Activated naive CD8-positive, alpha-beta T cell treated with anti-CD3 and anti-CD28 coated beads, Interleukin-2, amount 50 U/mL, for 24 hours (primary cell): ENCODE data around the gene SLC39A2.

Experiments used
- ATAC-seq: fragments of 150-1000 bp; cut with Tn5 transposase; one replicate; pipeline ENCODE4 v1.10.0; 2021
- DNase-seq: peaks from one replicate; pipeline ENCODE4 v3.0.0; 2021
- H3K27ac Mint-ChIP-seq: one replicate; pipeline ENCODE4 v1.8.0; 2021; ENCODE audit warnings: mild to moderate bottlenecking, mixed read lengths
- H3K27me3 Mint-ChIP-seq: one replicate; pipeline ENCODE4 v1.8.0; 2021; ENCODE audit warnings: mixed read lengths
- H3K36me3 Mint-ChIP-seq: one replicate; pipeline ENCODE4 v1.8.0; 2021; ENCODE audit warnings: low read depth, mixed read lengths
- H3K4me1 Mint-ChIP-seq: one replicate; pipeline ENCODE4 v1.8.0; 2021; ENCODE audit warnings: mixed read lengths
- H3K4me3 Mint-ChIP-seq: one replicate; pipeline ENCODE4 v1.8.0; 2021; ENCODE audit warnings: mild to moderate bottlenecking, moderate library complexity, mixed read lengths
- H3K9me3 Mint-ChIP-seq: one replicate; pipeline ENCODE4 v1.8.0; 2021; ENCODE audit warnings: mixed read lengths

Gene SLC39A2

DNA sequence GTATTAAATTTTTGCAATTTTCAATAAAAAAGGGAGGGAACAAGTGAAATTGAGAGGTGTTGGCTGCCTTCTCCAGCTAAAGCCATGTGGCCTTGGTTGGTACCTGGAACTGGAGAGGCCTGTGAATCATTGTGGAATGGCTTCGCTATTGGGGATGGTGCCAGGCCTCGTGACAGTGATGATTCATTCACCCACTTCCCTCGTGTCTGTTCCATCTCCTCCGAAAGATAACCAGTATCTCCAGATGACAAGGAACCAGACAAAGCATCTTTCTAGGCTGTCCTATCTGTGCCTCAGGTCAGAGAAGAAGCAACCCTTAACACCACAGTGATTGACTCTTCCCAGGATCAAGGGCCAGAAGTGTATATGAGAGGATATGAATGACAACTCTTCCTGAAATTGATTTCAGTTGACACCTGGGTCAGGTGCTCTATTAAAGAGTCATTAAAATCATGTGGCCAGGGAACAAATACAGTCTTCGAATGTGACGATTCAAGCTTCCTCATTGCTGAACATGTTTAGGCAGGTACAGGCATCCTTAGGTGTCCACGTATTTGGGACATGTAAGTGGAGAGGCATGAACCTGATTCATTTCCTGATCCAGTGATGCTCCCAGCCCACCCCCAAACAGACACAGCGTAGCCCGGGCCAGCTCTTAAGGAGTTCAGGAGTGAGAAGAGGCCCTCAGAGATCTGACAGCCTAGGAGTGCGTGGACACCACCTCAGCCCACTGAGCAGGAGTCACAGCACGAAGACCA, 42.8 kb downstream of the SLC39A2 start, which contains the start of gene RNASE7:
TSS of gene RNASE7 (plus strand) at position 687 of the 758 bp plus-strand sequence. CDS start 631 bp downstream, outside the sequence.
- ATAC-seq, result no peak
- Mint-ChIP-seq H3K27me3 (peaks cover 19% of the 10 kb centered on the region), H3K27ac (no peak within 1 kb of the TSS), H3K4me3 (no peak within 1 kb of the TSS), H3K36me3 (no peaks in the 10 kb centered on the region), H3K4me1 (peaks cover 7% of the 10 kb centered on the region), H3K9me3 (no peaks in the 10 kb centered on the region)
- no peak for DNase-seq

DNA sequence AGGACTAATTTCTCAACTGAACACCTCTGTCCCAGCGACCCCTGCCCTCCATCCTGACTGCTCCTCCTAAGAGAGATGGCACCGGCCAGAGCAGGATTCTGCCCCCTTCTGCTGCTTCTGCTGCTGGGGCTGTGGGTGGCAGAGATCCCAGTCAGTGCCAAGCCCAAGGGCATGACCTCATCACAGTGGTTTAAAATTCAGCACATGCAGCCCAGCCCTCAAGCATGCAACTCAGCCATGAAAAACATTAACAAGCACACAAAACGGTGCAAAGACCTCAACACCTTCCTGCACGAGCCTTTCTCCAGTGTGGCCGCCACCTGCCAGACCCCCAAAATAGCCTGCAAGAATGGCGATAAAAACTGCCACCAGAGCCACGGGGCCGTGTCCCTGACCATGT, 43.8 kb downstream of the SLC39A2 start:
- Mint-ChIP-seq H3K27ac (no peak overlapping the region), H3K4me1 (peaks cover 7% of the 10 kb centered on the region), H3K36me3 (no peaks in the 10 kb centered on the region), H3K4me3 (no peak overlapping the region), H3K27me3 (peaks cover 21% of the 10 kb centered on the region), H3K9me3 (no peaks in the 10 kb centered on the region)
- no peak for ATAC-seq
- DNase-seq, result no peak

DNA sequence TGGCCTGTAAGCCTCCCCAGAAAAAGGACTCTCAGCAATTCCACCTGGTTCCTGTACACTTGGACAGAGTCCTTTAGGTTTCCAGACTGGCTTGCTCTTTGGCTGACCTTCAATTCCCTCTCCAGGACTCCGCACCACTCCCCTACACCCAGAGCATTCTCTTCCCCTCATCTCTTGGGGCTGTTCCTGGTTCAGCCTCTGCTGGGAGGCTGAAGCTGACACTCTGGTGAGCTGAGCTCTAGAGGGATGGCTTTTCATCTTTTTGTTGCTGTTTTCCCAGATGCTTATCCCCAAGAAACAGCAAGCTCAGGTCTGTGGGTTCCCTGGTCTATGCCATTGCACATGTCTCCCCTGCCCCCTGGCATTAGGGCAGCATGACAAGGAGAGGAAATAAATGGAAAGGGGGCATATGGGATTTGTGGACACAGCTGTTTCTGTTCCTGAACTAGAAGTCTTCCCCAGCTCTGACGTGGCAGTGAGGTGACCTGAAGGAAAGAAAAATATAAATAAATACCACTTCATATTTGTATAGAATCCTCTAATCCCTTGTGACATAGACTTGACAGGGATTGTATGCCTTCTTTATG, 44.4 kb downstream of the SLC39A2 start:
- DNase-seq (no peak), ATAC-seq (no peak)
- Mint-ChIP-seq H3K27me3 (peaks cover 21% of the 10 kb centered on the region), H3K36me3 (no peaks in the 10 kb centered on the region), H3K27ac (no peak overlapping the region), H3K4me3 (no peak overlapping the region), H3K4me1 (peaks cover 7% of the 10 kb centered on the region), H3K9me3 (no peaks in the 10 kb centered on the region)

- no peak overlapping the region for H3K27ac Mint-ChIP-seq
- ATAC-seq, result no peak
Observed at GRCh38 chr14:21043974-21044618, 45.0 kb downstream of the SLC39A2 start.

GRCh38 chr14:21047378-21047781, 48.3 kb downstream of the SLC39A2 start:
- Mint-ChIP-seq H3K4me1 (peaks cover 7% of the 10 kb centered on the region), H3K27me3 (peaks cover 16% of the 10 kb centered on the region), H3K36me3 (no peaks in the 10 kb centered on the region), H3K27ac (no peak overlapping the region), H3K4me3 (no peak overlapping the region), H3K9me3 (no peaks in the 10 kb centered on the region)
- DNase-seq (no peak), ATAC-seq (no peak)

More at GRCh38 chr14:21043974-21044618, 45.0 kb downstream of the SLC39A2 start:
- Mint-ChIP-seq H3K4me3 (no peak overlapping the region), H3K9me3 (no peaks in the 10 kb centered on the region), H3K27me3 (peaks cover 23% of the 10 kb centered on the region), H3K4me1 (peaks cover 7% of the 10 kb centered on the region), H3K36me3 (no peaks in the 10 kb centered on the region)
- DNase-seq, result no peak

DNA sequence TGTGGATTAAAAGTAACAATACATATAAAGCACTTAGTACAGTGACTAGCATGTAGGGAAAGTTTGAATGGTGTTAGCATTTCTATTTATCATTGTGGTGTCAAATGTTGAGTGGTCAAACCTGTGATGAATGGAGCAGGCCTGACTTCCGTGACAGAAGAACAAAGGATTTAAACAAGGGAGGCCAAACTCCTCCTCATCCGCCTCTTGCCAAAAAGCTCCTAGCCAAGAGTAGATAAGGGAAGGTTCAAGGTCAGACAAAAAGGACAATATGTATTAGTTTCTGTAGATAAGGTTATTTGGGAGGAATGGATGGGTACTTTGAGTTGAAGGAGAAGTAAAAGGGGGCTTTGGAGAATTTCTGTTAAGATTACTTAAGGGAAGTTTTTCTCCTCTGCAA, 49.5 kb downstream of the SLC39A2 start:
- peaks cover 5% of the 10 kb centered on the region for H3K4me1 Mint-ChIP-seq
- peaks cover 15% of the 10 kb centered on the region for H3K27me3 Mint-ChIP-seq
- no peak overlapping the region for H3K4me3 Mint-ChIP-seq
- H3K9me3 Mint-ChIP-seq, result no peaks in the 10 kb centered on the region
- ATAC-seq, result no peak
- no peak for DNase-seq
- no peaks in the 10 kb centered on the region for H3K36me3 Mint-ChIP-seq
- no peak overlapping the region for H3K27ac Mint-ChIP-seq

GRCh38 chr14:21049271-21049673, 50.2 kb downstream of the SLC39A2 start:
- Mint-ChIP-seq H3K27me3 (peaks cover 15% of the 10 kb centered on the region), H3K9me3 (no peaks in the 10 kb centered on the region), H3K27ac (no peak overlapping the region), H3K4me3 (no peak overlapping the region), H3K4me1 (peaks cover 3% of the 10 kb centered on the region), H3K36me3 (no peaks in the 10 kb centered on the region)
- ATAC-seq (no peak), DNase-seq (no peak)

DNA sequence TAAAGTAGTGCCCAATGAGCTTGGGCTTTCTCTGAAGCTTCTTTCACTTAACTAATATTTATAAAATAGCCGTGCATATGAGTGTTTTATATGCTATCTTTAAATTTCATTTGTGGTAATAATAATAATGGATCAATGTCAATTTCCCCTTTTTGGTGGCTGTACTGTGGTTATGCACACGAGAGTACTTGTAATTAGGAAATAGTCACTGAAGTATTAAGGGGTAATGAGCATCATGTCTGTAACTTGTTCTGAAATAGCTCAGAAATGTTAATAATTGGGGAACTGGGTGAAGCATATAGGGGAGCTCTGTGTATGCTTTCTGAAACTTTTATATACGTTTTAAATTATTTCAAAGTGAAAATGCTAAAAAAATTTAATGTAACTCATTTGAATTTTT, 51.5 kb downstream of the SLC39A2 start:
- DNase-seq, result no peak
- Mint-ChIP-seq H3K4me3 (no peak overlapping the region), H3K36me3 (no peaks in the 10 kb centered on the region), H3K9me3 (no peaks in the 10 kb centered on the region), H3K4me1 (no peaks in the 10 kb centered on the region), H3K27ac (no peak overlapping the region), H3K27me3 (peaks cover 6% of the 10 kb centered on the region)
- no peak for ATAC-seq
